Skeletal muscle tissue (tissue), 4 donors: Measurements from ENCODE around the gene FAM32A. TPM values are rescaled to one million over a fixed set of nuclear protein-coding genes. Genes with fewer than 3 reads are reported as not detected.

Experiments used
- H3K27ac ChIP-seq: one replicate; pipeline ENCODE4 v1.7.0; 2013; ENCODE audit warnings: mild to moderate bottlenecking, low read depth, low read length, inconsistent platforms
- H3K27me3 ChIP-seq, 3 donors: one replicate each; pipeline ENCODE4 v1.7.0; 2013; ENCODE audit warnings: low read length in 3 of 3; ENCODE audit not compliant: control insufficient read depth in 3 of 3, insufficient read depth in 3 of 3
- H3K36me3 ChIP-seq, 3 donors: one replicate each; pipeline ENCODE4 v1.7.0; 2013; ENCODE audit warnings: low read length in 3 of 3; ENCODE audit not compliant: control insufficient read depth in 3 of 3, insufficient read depth in 3 of 3
- H3K4me1 ChIP-seq, 3 donors: one replicate each; pipeline ENCODE4 v1.7.0; 2013; ENCODE audit warnings: low read length in 3 of 3, mild to moderate bottlenecking in 3 of 3; ENCODE audit not compliant: control insufficient read depth in 3 of 3, insufficient read depth in 3 of 3
- H3K4me3 ChIP-seq, 3 donors: one replicate each; pipeline ENCODE4 v1.7.0; 2013; ENCODE audit warnings: low read length in 3 of 3
- H3K9ac ChIP-seq, 3 donors: one replicate each; pipeline ENCODE4 v1.7.0; 2013; ENCODE audit warnings: low read length in 3 of 3, mild to moderate bottlenecking in 3 of 3, moderate library complexity in 2 of 3, low read depth in 1 of 3
- H3K9me3 ChIP-seq, 3 donors: one replicate each; pipeline ENCODE4 v1.7.0; 2013; ENCODE audit warnings: low read length in 3 of 3; ENCODE audit not compliant: control insufficient read depth in 3 of 3
- total RNA-seq: library from RNA; depleted of rRNA; stranded (reverse); fragments of >200 nt; gene quantifications from one replicate; pipeline ENCODE4 v1.2.3, GENCODE V29; 2014
- donor health status: Osteomylitis.

Gene FAM32A
- 54.3 TPM for total RNA-seq

- Histone ChIP-seq H3K4me1 (peaks cover 16 to 30% (median 23%) of the 10 kb centered on the region in 3 donors), H3K9ac (peak within 1 kb of the TSS; percentile 96 to 97 (median 96)), H3K36me3 (peaks cover 13 to 23% (median 17%) of the 10 kb centered on the region in 3 donors), H3K27me3 (peaks cover 0 to 3% (median 0%) of the 10 kb centered on the region in 3 donors), H3K9me3 (no peaks in the 10 kb centered on the region), H3K4me3 (peak within 1 kb of the TSS; percentile 94 to 96 (median 95)), H3K27ac (peak within 1 kb of the TSS; percentile 76)
These were observed at the start of gene FAM32A for GRCh38 chr19:16185123-16185767. FAM32A (plus strand) TSS chr19:16185410; CDS start chr19:16185443, 33 bp downstream.

DNA sequence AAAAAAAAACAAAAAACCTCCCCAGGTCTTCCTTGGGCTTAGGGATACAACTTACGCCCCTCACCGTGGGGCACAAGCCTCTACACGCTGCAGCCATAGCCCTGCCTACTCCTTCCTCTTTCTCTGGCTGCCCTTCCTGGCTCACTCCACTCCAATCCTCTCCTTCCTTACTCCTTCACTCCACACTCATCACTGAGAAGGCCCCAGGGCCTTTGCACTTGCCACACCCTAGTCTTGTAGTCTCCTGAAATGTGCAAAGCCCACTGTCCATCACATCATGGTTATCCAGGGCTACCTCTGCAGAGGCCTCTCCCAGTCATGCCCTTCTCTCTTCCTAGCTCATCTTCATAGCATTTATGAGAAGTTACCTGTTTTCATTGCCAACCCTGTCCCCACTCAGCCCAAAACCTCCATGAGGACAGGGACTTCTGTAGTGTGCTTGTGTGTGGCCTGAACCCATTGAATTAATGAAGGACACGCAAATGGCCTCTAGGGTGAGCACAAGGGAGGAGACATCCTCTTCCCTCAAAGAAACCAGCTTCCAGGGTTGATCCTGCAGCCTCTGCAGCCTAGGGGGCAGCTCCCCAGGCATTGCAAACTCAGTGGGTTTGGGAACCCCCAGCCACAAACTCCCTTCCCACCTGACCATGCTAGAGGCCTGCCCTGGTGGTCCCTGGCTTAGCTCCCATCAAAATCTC is 49.6 kb upstream of the FAM32A start:
- Histone ChIP-seq H3K9me3 (no peaks in the 10 kb centered on the region), H3K36me3 (peaks cover 24 to 30% (median 28%) of the 10 kb centered on the region in 3 donors), H3K9ac (no peak overlapping the region), H3K27me3 (no peaks in the 10 kb centered on the region), H3K4me1 (no peaks in the 10 kb centered on the region), H3K4me3 (no peak overlapping the region), H3K27ac (no peak overlapping the region)

DNA sequence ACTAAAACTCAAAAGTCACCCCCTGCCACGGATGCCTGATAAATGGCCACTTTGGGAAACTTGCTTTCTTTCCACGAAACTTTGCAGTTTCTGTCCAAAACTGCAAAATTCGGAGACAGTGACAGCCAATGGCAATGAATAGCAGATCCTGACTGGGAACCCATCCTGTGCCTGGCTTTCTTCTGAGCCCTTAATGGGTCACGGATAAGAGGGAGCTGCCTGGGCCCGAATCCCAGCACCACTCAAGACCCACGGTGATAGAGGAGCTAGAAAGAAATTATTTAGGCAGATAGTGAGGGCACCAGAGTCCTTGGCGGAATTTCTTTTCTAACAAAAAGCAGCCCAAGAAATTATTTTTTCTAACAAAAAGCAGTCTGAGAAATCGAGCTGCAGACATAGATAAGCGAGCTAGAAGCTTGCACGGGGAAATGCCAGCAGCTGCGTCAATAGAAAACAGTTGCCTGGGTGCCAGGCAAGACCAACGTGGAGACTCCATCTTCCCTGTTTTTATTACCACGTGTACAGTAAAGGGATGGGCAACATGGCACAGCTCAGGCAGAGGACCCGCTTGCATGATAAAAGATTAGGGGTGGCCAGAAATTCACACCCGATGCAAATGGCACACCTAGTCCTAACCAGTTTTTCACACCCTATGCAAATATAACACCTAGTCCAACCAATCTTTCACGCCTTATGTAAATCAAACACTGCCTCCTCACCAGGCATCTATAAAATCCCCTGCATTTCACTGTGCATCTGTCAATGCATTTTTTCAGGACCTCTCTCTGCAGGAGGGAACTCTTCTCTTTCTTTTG is 48.8 kb upstream of the FAM32A start:
- Histone ChIP-seq H3K36me3 (peaks cover 24 to 26% (median 26%) of the 10 kb centered on the region in 3 donors), H3K4me3 (no peak overlapping the region), H3K27ac (no peak overlapping the region), H3K9me3 (no peaks in the 10 kb centered on the region), H3K9ac (no peak overlapping the region), H3K27me3 (no peaks in the 10 kb centered on the region), H3K4me1 (no peaks in the 10 kb centered on the region)

DNA sequence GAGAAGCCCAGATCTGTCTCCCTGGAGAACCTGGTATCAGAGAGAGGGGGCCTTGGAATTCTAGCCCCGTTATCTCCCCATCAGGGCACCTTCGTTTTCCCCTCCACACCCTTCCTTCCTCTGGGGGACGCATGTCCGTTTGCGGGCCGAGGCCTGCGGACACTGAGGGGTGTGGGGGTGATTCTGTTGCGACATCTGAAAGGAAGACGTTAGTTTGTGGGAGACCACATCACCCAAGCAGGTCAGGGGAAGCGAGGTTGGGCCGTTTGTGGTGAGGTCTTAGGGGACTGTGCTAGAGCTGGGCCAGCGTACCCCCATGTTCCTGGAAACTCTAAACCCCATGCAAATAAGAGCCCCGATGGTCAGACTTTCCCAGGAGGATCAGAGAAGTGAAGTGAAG is 45.5 kb upstream of the FAM32A start:
- H3K27ac ChIP-seq, result no peak overlapping the region
- H3K4me3 ChIP-seq, result no peak overlapping the region
- no peaks in the 10 kb centered on the region for H3K4me1 ChIP-seq
- no peak overlapping the region for H3K9ac ChIP-seq
- H3K9me3 ChIP-seq, result no peaks in the 10 kb centered on the region
- H3K27me3 ChIP-seq, result no peaks in the 10 kb centered on the region
- H3K36me3 ChIP-seq, result no peaks in the 10 kb centered on the region

DNA sequence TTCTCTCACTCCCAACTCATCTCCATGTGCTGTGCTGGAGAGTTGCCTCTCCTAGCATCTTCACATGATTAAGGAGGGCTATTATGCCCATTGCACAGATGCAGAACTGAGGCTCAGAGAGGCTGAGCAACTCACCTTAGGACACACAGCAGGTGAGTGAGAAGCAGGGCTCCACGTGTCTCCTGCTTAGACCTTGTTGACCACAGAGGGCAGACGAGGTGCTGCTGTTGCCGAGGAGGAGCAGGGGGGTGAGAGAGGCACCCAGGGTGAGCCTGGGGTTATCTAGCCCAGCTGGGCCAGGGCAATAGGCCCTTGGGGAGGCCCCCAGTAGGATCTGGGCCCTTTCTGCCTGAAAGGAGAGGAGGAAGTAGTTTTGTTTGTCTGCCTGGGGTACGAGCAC is 44.2 kb upstream of the FAM32A start:
- Histone ChIP-seq H3K36me3 (no peaks in the 10 kb centered on the region), H3K27me3 (no peaks in the 10 kb centered on the region), H3K4me1 (no peaks in the 10 kb centered on the region), H3K27ac (no peak overlapping the region), H3K4me3 (no peak overlapping the region), H3K9me3 (no peaks in the 10 kb centered on the region), H3K9ac (no peak overlapping the region)

GRCh38 chr19:16142032-16142580 is 43.1 kb upstream of the FAM32A start:
- Histone ChIP-seq H3K9me3 (no peaks in the 10 kb centered on the region), H3K4me1 (no peaks in the 10 kb centered on the region), H3K27ac (no peak overlapping the region), H3K27me3 (no peaks in the 10 kb centered on the region), H3K36me3 (no peaks in the 10 kb centered on the region), H3K9ac (no peak overlapping the region), H3K4me3 (no peak overlapping the region)

DNA sequence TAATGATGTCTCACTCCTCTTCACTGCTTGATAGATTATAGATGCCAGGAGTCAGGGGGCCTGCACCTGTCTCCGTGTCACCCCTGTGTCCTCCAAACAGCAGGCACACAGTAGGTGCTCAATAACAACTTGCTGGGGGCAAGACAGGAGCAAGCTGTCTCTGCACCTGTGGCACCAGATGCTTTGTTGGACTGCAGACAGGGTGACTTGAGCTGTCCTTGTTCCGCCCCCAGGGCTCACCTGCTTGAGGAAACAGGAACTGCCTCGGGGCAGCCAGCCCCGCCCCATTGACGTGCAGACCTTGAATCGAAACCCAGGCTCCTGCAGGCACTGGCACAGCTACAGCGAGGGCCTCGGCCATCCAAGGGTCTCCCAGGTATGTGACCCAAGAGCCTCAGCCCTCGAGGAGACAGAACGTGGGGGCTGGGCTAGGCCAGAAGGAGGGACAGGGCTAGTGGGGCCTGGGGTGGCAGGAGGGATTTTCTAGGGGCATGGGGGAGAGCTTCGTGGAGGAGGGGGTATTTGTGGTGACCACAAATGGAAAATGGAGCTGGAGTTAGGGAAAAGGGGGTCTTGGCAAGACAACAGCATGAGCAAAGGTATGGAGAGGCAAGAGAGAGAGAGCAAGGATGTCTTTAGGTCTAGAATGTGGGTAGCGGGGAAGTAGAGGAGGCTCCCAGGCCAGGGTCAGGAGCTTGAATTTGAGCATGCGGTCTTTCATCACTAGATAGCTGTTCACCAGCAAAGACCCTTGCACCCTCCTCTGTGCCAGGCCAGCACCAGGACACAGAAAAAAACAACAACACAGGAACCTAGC is 41.6 kb upstream of the FAM32A start, which contains the start of gene HSH2D:
HSH2D (plus strand) TSS at position 287 of the 817 bp plus-strand sequence. CDS start 5,066 bp downstream, outside the sequence.
- no peaks in the 10 kb centered on the region for H3K36me3 ChIP-seq
- no peaks in the 10 kb centered on the region for H3K27me3 ChIP-seq
- H3K4me1 ChIP-seq, result no peaks in the 10 kb centered on the region
- H3K27ac ChIP-seq, result no peak within 1 kb of the TSS
- H3K9me3 ChIP-seq, result no peaks in the 10 kb centered on the region
- no peak within 1 kb of the TSS for H3K9ac ChIP-seq
- H3K4me3 ChIP-seq, result no peak within 1 kb of the TSS

DNA sequence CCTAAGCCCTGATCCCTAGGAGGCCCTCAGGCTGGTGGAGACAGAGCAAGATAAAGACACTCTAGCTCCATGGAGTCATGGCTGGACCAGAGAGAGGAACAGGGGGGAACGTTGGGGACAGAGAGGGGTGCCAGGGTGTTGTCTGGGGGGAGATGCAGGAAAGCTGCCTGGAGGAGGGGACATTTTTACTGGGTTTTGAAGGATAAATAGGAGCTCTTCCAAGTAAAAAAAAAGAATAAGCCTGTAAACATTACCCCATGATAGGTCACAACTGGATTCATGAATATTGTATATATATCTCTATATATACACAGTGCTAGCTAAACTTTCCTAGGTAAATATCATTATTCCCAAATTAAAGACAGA is 41.0 kb upstream of the FAM32A start:
- Histone ChIP-seq H3K4me1 (no peaks in the 10 kb centered on the region), H3K9me3 (no peaks in the 10 kb centered on the region), H3K27me3 (no peaks in the 10 kb centered on the region), H3K27ac (no peak overlapping the region), H3K9ac (no peak overlapping the region), H3K4me3 (no peak overlapping the region), H3K36me3 (no peaks in the 10 kb centered on the region)

DNA sequence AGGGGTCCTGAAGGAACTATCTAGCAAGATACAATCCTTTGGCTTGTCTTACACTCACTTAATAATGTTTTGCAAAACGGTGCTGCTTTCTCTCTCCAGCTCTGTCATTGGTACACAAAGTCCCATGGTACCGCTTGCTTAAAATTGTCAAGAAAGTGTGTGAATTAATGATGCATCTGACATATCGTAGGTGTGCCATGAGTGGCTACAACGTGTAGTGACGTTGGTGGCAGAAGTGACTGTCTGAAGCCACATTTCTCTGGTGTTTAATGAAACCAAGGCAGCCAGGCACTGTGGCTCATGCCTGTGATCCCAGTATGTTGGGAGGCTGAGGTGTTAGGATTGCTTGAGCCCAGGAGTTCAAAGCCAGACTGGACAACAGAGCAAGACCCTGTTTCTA is 39.1 kb upstream of the FAM32A start:
- H3K9ac ChIP-seq, result no peak overlapping the region
- no peaks in the 10 kb centered on the region for H3K9me3 ChIP-seq
- H3K36me3 ChIP-seq, result no peaks in the 10 kb centered on the region
- H3K4me3 ChIP-seq, result no peak overlapping the region
- H3K27me3 ChIP-seq, result no peaks in the 10 kb centered on the region
- H3K4me1 ChIP-seq, result no peaks in the 10 kb centered on the region
- no peak overlapping the region for H3K27ac ChIP-seq
